Measurements from ENCODE around the gene CEP152. TPM values are rescaled to one million over a fixed set of nuclear protein-coding genes. Genes with fewer than 3 reads are reported as not detected.

The CEP152 gene
- total RNA-seq, 3 donors from 2014 or later, result 5.3 to 13.5 (median 5.9) TPM

DNA sequence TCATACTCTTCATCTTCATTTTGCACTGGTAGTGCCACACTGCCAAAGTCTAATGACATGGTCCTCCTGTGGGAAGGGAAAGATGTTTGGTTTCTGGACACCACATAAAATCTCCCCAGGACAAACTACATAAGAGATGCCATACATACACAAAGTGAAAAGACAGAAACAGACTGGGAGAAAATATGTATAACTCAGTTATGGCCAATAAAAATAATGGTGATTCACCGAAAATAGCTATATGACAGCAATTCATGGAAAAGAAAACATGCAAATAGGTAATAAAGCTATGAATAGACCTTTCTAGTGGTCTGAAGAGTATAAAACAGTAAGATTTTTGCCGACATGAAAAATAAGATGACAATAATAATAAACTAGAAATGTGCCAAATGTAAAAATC, 5.3 kb downstream of the CEP152 start:
- Histone ChIP-seq H3K4me1 (no peaks in the 10 kb centered on the region), H3K27me3 (no peaks in the 10 kb centered on the region), H3K36me3 (no peaks in the 10 kb centered on the region), H3K4me3 (no peak overlapping the region), H3K27ac (no peak overlapping the region), H3K9me3 (no peaks in the 10 kb centered on the region)
- DNase-seq (ENCODE audit: low spot score in 2 of 2), result no peak
- intact Hi-C loops (cut with DNase I; ENCODE audit: low total_unique reads), result no loop called here
- TF ChIP-seq POLR2A (IDR thresholded peaks at IDR 0.05) (no peak), POLR2AphosphoS5 (IDR thresholded peaks at IDR 0.05) (no peak)
- TF ChIP-seq, protein P1, sequence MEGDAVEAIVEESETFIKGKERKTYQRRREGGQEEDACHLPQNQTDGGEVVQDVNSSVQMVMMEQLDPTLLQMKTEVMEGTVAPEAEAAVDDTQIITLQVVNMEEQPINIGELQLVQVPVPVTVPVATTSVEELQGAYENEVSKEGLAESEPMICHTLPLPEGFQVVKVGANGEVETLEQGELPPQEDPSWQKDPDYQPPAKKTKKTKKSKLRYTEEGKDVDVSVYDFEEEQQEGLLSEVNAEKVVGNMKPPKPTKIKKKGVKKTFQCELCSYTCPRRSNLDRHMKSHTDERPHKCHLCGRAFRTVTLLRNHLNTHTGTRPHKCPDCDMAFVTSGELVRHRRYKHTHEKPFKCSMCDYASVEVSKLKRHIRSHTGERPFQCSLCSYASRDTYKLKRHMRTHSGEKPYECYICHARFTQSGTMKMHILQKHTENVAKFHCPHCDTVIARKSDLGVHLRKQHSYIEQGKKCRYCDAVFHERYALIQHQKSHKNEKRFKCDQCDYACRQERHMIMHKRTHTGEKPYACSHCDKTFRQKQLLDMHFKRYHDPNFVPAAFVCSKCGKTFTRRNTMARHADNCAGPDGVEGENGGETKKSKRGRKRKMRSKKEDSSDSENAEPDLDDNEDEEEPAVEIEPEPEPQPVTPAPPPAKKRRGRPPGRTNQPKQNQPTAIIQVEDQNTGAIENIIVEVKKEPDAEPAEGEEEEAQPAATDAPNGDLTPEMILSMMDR (IDR thresholded peaks at IDR 0.05), result no peak

DNA sequence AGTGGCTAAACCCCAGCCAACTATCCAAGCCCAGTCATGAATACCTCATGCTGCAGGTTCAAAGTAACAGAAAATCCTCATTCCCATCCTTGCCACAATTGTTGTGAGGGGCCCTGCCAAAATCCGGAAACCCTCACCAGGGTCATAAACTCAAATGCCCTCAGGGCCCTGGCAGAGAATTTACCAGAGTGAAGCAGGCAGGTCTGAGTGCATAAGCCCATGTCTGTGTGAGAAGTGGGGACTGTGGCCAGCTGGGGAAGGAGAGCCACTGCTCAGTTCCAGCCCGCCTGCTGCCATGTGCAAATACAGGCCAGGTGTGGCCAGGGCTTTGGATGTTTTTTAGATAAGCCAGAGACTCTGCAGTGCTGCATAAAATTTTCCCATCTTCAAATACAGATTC, 7.0 kb downstream of the CEP152 start:
- Histone ChIP-seq H3K27me3 (no peaks in the 10 kb centered on the region), H3K27ac (no peak overlapping the region), H3K4me3 (no peak overlapping the region), H3K36me3 (no peaks in the 10 kb centered on the region), H3K4me1 (no peaks in the 10 kb centered on the region), H3K9me3 (no peaks in the 10 kb centered on the region)
- intact Hi-C loops (cut with DNase I; ENCODE audit: low total_unique reads), result no loop called here
- TF ChIP-seq, protein P1 (IDR thresholded peaks at IDR 0.05), result no peak
- TF ChIP-seq POLR2A (IDR thresholded peaks at IDR 0.05), result no peak
- TF ChIP-seq POLR2AphosphoS5 (IDR thresholded peaks at IDR 0.05), result no peak
- DNase-seq (ENCODE audit: low spot score in 2 of 2), result no peak

DNA sequence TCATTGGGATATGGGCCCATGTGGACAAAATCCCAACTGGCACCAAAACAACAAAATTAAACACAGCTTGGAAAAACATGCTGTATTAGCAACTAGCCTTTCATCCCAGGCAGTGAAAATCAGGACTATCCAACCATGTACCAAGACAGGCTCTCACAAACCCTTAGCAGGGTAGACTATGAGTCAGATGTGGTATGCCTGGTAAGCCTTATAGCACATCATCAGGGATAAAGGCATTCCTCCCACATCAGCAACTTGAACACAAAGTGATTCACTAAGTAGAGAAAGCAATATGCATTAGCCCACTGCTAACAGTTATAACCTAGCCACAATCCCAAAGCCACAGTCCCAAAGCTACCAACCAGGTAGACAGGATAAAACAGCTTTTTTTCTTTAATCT, 8.0 kb downstream of the CEP152 start:
- no peak overlapping the region for H3K4me3 ChIP-seq
- no peaks in the 10 kb centered on the region for H3K4me1 ChIP-seq
- H3K27ac ChIP-seq, result no peak overlapping the region
- intact Hi-C loops (cut with DNase I; ENCODE audit: low total_unique reads), result no loop called here
- no peak for DNase-seq (ENCODE audit: low spot score in 2 of 2)
- TF ChIP-seq, protein P1 (IDR thresholded peaks at IDR 0.05), result no peak
- TF ChIP-seq POLR2AphosphoS5 (IDR thresholded peaks at IDR 0.05), result no peak
- no peak for TF ChIP-seq POLR2A (IDR thresholded peaks at IDR 0.05)
- H3K36me3 ChIP-seq, result no peaks in the 10 kb centered on the region
- no peaks in the 10 kb centered on the region for H3K9me3 ChIP-seq
- no peaks in the 10 kb centered on the region for H3K27me3 ChIP-seq

DNA sequence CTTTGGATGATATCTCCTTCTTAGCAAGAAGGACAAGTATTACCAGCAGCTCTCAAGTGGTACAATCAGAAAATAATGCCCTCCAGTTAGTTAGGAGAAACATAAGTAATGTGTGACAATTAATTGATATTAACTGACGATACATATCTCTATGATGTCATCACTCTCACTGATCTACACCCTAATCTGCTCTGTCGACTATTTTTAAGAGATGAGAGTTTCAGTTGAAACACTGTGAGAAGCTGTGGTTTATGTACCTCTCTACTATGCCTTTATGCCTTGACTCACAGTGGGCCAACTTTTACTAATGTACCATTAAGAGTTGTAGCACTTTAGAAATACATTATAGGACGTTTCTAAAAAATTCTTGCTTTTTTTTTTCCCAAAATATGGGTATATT, 8.6 kb downstream of the CEP152 start:
- Histone ChIP-seq H3K4me1 (no peaks in the 10 kb centered on the region), H3K9me3 (no peaks in the 10 kb centered on the region), H3K4me3 (no peak overlapping the region), H3K36me3 (no peaks in the 10 kb centered on the region), H3K27ac (no peak overlapping the region), H3K27me3 (no peaks in the 10 kb centered on the region)
- no peak for DNase-seq (ENCODE audit: low spot score in 2 of 2)
- intact Hi-C loops (cut with DNase I; ENCODE audit: low total_unique reads), result no loop called here
- no peak for TF ChIP-seq POLR2AphosphoS5 (IDR thresholded peaks at IDR 0.05)
- TF ChIP-seq POLR2A (IDR thresholded peaks at IDR 0.05), result no peak
- TF ChIP-seq, protein P1 (IDR thresholded peaks at IDR 0.05), result no peak

DNA sequence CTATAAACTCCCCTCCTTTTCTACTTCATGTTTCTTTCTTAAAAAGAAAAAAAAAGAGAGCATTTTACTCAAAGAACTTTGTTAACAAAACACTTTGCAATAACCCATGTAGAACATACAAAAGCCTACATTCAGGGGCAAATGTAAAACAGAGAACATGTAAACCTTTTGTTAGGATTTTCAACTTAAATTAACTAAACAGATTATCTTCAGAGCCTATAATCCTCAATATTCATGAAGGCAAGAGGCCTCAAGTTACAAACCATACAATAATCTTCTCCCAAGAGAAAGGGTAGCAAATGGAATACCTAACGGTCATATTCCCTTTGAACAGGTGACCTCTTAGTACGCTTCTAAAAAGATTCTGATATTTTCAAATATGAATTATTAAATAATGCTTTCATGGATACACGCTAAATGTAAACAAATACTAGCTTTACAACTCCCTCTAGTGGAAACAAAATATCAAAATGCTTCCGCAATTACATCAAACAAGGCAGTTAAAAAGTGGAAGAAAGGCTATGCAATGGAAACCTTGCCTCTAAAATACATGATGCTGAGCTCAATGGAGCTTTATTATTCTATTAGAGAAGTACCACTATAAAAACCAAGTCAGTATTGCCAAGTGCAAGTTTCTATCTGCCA, 9.9 kb downstream of the CEP152 start:
- Histone ChIP-seq H3K4me3 (no peak overlapping the region), H3K9me3 (no peaks in the 10 kb centered on the region), H3K27ac (no peak overlapping the region), H3K4me1 (no peaks in the 10 kb centered on the region), H3K27me3 (no peaks in the 10 kb centered on the region), H3K36me3 (no peaks in the 10 kb centered on the region)
- TF ChIP-seq, protein P1 (IDR thresholded peaks at IDR 0.05), result peak in 2 of 3 donors; percentile 38 to 49
- TF ChIP-seq POLR2A (IDR thresholded peaks at IDR 0.05), result no peak
- TF ChIP-seq POLR2AphosphoS5 (IDR thresholded peaks at IDR 0.05), result no peak
- DNase-seq (ENCODE audit: low spot score in 2 of 2), result no peak
- intact Hi-C loops (cut with DNase I; ENCODE audit: low total_unique reads), result no loop called here
